ENCODE data around the gene GUK1.

DNA sequence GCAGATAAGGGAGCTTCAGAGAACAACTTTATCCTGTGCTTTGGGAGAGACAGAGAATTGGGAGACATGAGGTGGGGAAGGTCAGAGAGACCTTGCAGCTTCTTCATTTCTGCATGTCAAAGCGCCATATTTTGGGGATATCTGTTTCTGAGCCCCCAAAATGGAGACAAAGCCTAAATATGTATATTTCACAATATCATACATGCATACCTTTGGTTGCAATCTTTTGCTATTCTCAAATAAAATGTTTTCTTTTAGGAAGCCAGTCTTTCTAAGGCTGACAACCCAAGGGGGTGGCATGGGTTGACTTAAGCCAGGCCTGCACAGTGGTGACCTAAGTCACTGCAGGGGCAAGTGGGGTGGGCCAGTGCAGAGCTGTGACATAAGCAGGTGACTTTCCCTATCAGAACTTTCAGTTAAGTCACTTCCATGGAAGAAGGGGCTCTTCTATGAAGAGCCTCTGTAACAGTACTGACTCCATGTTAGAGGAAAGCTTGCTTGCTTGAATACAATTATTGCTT is 17.1 kb upstream of the GUK1 start:
- TF ChIP-seq, protein P1, sequence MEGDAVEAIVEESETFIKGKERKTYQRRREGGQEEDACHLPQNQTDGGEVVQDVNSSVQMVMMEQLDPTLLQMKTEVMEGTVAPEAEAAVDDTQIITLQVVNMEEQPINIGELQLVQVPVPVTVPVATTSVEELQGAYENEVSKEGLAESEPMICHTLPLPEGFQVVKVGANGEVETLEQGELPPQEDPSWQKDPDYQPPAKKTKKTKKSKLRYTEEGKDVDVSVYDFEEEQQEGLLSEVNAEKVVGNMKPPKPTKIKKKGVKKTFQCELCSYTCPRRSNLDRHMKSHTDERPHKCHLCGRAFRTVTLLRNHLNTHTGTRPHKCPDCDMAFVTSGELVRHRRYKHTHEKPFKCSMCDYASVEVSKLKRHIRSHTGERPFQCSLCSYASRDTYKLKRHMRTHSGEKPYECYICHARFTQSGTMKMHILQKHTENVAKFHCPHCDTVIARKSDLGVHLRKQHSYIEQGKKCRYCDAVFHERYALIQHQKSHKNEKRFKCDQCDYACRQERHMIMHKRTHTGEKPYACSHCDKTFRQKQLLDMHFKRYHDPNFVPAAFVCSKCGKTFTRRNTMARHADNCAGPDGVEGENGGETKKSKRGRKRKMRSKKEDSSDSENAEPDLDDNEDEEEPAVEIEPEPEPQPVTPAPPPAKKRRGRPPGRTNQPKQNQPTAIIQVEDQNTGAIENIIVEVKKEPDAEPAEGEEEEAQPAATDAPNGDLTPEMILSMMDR (IDR thresholded peaks at IDR 0.05; ENCODE audit: low read length) = no peak
- TF ChIP-seq EZH2 (optimal IDR thresholded peaks at IDR 0.05; ENCODE audit: low read depth, low read length) = no peak
